Stimulated activated effector memory CD8-positive, alpha-beta T cell treated with anti-CD3 and anti-CD28 coated beads, Interleukin-12 subunit alpha, Interleukin-12 subunit beta, amount 100 ng/mL, for 72 hours (primary cell): ENCODE results near the gene MAP4K4.
"Not testable (repeated sequence)": the region's sequence is repeated elsewhere in the genome, so short reads cannot be mapped to it uniquely, and the experiment has no call there.

Experiments used
- ATAC-seq: fragments of 150-1000 bp; cut with Tn5 transposase; 2 replicates; pipeline ENCODE4 v1.10.0; 2021
- DNase-seq, 2 donors: peaks; one replicate each; pipeline ENCODE4 v3.0.0; 2021 to 2022; ENCODE audit warnings: low spot score in 2 of 2
- H3K27ac Mint-ChIP-seq: one replicate; pipeline ENCODE4 v1.8.0; 2022; ENCODE audit warnings: mild to moderate bottlenecking, mixed read lengths
- H3K36me3 Mint-ChIP-seq: one replicate; pipeline ENCODE4 v1.8.0; 2022; ENCODE audit warnings: mild to moderate bottlenecking, mixed read lengths
- H3K4me1 Mint-ChIP-seq: one replicate; pipeline ENCODE4 v1.8.0; 2022; ENCODE audit warnings: mixed read lengths
- H3K4me3 Mint-ChIP-seq: one replicate; pipeline ENCODE4 v1.8.0; 2022; ENCODE audit warnings: mild to moderate bottlenecking, mixed read lengths
- H3K9me3 Mint-ChIP-seq: one replicate; pipeline ENCODE4 v1.8.0; 2022; ENCODE audit warnings: mixed read lengths

The MAP4K4 gene

GRCh38 chr2:101930847-101931246, 233.3 kb downstream of the MAP4K4 start:
- Mint-ChIP-seq H3K36me3 (no peaks in the 10 kb centered on the region), H3K4me1 (peaks cover 6% of the 10 kb centered on the region), H3K9me3 (peaks cover 8% of the 10 kb centered on the region), H3K27ac (no peak overlapping the region), H3K4me3 (no peak overlapping the region)
- DNase-seq (no peak), ATAC-seq (peak; percentile 69)

GRCh38 chr2:101931402-101931801, 233.9 kb downstream of the MAP4K4 start:
- no peak for DNase-seq
- Mint-ChIP-seq H3K4me1 (peaks cover 6% of the 10 kb centered on the region), H3K9me3 (peaks cover 6% of the 10 kb centered on the region), H3K36me3 (no peaks in the 10 kb centered on the region), H3K4me3 (no peak overlapping the region), H3K27ac (no peak overlapping the region)
- ATAC-seq, result no peak

GRCh38 chr2:101935764-101936163, 238.3 kb downstream of the MAP4K4 start:
- not testable (repeated sequence) for H3K4me1 Mint-ChIP-seq, H3K27ac Mint-ChIP-seq, H3K4me3 Mint-ChIP-seq, DNase-seq, ATAC-seq, H3K36me3 Mint-ChIP-seq
- peaks cover 10% of the 10 kb centered on the region for H3K9me3 Mint-ChIP-seq

- ATAC-seq, result no peak
- no peaks in the 10 kb centered on the region for H3K4me1 Mint-ChIP-seq
- H3K27ac Mint-ChIP-seq, result no peak overlapping the region
- DNase-seq, result peak in 1 of 2 donors; percentile 3
- H3K4me3 Mint-ChIP-seq, result no peak overlapping the region
- H3K36me3 Mint-ChIP-seq, result no peaks in the 10 kb centered on the region
- peaks cover 9% of the 10 kb centered on the region for H3K9me3 Mint-ChIP-seq
These were observed 245.3 kb downstream of the MAP4K4 start for GRCh38 chr2:101942851-101943250.
